SK-N-DZ (cell line): ENCODE results near the gene DCST1.

ENCODE experiments used
- DNase-seq: peaks from one replicate; pipeline ENCODE4 v3.0.0-alpha.2; 2015; ENCODE audit warnings: low spot score

The DCST1 gene

DNA sequence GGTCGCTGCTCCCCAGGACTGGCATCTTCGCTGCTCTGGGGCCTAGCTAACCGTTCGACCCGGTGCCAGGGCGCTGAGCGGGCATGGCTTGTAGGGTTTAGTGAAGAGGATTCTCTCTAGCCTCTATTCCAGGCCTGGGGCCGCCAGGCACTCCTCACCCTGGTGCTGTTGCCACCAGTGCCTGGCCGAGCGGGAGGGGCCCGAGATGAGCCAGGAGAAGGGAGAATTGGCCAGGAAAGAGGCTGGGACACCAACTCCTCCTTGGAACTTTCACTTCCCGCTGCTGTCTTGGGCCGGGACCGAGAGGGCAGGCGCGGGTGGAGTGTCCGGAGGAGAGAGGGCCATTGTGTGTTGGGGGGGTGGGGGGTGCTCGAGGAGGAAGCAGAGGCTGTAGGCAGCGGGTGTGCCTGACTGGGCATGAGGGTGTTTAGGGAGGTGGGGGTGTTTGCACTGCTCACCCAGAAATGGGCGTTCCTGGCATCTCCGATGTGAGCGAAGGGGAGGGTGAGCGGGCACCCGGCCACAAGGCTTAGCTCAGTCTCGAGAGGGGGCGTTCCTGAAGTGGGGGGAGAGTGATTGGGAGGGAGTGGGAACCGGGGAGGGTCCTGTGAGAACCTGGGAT, 18.3 kb downstream of the DCST1 start:
- DNase-seq, result no peak

GRCh38 chr1:155052439-155053395, 19.1 kb downstream of the DCST1 start:
- no peak for DNase-seq

- DNase-seq, result no peak
Observed at GRCh38 chr1:155053531-155054105, 20.0 kb downstream of the DCST1 start.

DNA sequence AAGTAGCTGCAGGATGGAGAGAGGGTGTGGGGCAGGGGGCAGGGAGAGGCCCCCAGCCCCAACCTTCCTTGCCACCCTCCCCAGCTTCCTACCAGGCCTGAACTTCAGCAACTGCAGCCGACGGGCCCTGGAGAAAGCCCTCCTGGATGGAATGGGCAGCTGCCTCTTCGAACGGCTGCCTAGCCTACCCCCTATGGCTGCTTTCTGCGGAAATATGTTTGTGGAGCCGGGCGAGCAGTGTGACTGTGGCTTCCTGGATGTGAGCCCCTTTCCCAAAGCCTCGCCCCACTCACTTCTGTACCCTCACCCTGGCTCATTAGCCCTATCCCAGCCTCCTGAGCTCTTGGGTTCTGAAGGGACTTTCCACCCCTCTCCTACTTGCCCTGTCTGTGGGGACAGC, 23.5 kb downstream of the DCST1 start:
- no peak for DNase-seq

DNA sequence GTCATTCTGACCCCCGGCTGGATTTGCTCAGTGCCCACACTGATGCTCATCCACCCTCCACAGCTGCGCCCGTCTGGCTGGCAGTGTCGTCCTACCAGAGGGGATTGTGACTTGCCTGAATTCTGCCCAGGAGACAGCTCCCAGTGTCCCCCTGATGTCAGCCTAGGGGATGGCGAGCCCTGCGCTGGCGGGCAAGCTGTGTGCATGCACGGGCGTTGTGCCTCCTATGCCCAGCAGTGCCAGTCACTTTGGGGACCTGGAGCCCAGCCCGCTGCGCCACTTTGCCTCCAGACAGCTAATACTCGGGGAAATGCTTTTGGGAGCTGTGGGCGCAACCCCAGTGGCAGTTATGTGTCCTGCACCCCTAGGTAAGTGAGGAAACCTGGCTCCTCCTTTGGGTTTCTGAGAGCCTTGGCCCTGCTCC, 24.2 kb downstream of the DCST1 start:
- no peak for DNase-seq

GRCh38 chr1:155060736-155061135, 27.1 kb downstream of the DCST1 start:
- no peak for DNase-seq

GRCh38 chr1:155061381-155062150, 27.9 kb downstream of the DCST1 start:
- DNase-seq, result peak; percentile 90

DNA sequence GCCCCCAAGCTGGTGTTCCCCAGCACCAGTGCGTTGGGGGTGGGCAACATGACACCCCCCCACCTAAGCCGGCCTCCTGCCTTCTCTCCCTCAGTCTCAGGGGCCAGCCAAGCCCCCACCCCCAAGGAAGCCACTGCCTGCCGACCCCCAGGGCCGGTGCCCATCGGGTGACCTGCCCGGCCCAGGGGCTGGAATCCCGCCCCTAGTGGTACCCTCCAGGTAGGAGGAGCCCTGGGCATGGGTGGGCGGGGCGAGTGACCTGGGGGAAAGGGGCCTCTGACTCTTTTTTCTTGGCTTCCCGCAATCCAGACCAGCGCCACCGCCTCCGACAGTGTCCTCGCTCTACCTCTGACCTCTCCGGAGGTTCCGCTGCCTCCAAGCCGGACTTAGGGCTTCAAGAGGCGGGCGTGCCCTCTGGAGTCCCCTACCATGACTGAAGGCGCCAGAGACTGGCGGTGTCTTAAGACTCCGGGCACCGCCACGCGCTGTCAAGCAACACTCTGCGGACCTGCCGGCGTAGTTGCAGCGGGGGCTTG, 28.6 kb downstream of the DCST1 start:
- DNase-seq, result no peak

DNA sequence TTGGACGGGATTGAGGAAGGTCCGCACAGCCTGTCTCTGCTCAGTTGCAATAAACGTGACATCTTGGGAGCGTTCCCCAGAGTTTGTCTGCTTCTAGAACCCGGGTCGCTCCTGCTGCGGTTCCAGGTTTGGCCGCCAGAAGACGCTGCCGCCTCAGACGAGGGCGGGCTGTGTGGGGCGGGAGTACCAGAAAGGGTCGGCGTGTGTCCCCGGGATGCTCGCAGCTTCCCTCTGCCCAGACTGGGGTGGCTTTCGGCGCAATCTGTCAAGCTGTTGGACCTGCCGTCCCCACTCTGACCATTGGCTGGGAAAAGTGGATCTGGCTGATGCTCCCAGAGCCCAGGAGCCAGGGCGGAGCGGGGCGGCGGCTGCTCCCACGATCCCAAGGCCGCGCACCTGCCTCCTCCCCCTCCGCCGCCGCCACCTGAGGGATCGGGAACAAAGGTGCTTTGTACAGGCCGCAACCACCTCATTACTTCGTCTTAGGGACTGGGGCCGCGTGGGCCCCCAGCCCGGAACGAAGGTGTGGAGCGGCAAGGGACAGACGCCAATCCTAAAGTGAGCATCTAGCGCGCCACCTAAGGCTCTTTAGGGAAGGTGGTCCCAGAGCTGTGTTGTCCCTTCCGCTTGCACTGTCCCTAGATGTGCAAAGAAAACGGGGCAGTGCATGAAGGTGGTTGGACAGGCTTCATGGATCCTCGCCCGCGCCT, 29.2 kb downstream of the DCST1 start:
- no peak for DNase-seq

GRCh38 chr1:155063550-155064110, 30.0 kb downstream of the DCST1 start, which contains the start of gene EFNA4:
TSS of gene EFNA4 (plus strand) at chr1:155063740. CDS start at chr1:155063824, 84 bp downstream.
- DNase-seq, result peak; percentile 87

DNA sequence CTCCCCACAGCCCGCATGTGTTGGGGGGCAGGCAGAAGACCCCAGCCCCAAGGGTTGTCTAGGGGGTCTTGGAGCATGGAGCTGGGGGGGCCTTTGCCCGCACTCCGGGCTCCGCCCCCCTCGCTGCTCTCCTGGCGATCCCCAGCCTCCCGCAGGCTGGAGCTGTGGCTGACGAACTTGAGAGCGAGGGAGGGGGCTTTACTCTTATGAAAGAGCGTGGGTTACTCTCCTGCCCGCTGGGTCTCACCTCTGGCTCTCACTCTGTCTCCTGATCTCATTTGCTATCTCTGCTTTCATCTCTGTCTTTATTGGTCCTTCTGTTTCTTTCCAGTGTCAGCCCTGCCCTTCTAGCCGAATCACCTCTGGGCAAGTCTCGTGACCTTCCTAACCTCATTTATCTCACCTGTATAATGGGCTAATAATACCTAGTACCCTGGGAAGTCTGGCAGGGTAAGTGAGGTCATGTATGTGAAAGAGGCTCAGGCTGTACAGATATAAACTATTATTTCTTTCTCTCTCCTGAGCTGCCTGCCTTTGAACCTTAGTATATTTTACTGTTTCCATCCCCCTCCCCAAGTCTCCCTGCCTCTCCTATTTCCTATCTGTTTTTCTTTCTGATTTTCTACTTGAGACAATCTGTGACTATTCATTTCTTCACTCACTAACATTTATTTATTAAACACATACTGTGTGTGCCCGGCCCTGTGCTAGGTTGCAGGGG, 30.6 kb downstream of the DCST1 start:
- peak; percentile 69 for DNase-seq

- DNase-seq, result no peak
Observed at GRCh38 chr1:155064832-155065429, 31.3 kb downstream of the DCST1 start.

DNA sequence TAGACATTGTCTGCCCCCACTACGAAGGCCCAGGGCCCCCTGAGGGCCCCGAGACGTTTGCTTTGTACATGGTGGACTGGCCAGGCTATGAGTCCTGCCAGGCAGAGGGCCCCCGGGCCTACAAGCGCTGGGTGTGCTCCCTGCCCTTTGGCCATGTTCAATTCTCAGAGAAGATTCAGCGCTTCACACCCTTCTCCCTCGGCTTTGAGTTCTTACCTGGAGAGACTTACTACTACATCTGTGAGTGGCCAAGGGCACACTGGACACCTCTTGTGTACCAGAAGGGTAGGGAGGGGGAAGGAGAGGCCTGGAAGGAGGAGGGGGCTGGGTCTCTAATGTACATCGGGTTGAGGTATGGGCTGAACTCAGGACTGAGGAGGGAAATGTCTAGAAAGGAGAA, 33.2 kb downstream of the DCST1 start:
- DNase-seq, result no peak

GRCh38 chr1:155068599-155068998, 35.0 kb downstream of the DCST1 start:
- DNase-seq, result no peak

GRCh38 chr1:155069551-155070157, 36.0 kb downstream of the DCST1 start:
- DNase-seq, result peak; percentile 62

GRCh38 chr1:155070158-155070621, 36.6 kb downstream of the DCST1 start:
- no peak for DNase-seq

GRCh38 chr1:155070721-155071569, 37.3 kb downstream of the DCST1 start:
- DNase-seq, result peak; percentile 94

- DNase-seq, result peak; percentile 85
Observed at GRCh38 chr1:155071701-155072100, 38.1 kb downstream of the DCST1 start.
